ENCODE results near the gene BID.

DNA sequence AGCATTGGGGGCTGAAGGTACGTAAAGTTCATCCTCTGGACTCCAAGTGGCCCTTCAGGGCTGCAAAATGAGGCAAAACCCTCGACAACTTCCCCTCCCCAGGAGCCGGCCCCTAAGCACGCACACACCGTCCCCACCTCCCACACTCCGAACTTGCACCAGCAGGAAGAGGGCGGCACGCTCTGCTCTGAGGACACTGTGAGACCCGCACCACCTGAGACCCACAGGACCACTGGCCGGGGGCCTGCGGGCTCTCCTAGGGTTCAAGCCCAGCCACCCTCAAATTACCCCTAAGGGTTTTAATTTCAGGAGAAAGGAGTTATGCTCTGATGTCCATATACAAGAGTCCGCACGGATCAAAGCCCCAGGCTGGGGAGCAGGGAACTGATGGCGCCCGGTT lies 49.7 kb upstream of the BID start:
- no peak for TF ChIP-seq POLR2A (IDR thresholded peaks at IDR 0.05)
- TF ChIP-seq, protein P1, sequence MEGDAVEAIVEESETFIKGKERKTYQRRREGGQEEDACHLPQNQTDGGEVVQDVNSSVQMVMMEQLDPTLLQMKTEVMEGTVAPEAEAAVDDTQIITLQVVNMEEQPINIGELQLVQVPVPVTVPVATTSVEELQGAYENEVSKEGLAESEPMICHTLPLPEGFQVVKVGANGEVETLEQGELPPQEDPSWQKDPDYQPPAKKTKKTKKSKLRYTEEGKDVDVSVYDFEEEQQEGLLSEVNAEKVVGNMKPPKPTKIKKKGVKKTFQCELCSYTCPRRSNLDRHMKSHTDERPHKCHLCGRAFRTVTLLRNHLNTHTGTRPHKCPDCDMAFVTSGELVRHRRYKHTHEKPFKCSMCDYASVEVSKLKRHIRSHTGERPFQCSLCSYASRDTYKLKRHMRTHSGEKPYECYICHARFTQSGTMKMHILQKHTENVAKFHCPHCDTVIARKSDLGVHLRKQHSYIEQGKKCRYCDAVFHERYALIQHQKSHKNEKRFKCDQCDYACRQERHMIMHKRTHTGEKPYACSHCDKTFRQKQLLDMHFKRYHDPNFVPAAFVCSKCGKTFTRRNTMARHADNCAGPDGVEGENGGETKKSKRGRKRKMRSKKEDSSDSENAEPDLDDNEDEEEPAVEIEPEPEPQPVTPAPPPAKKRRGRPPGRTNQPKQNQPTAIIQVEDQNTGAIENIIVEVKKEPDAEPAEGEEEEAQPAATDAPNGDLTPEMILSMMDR (IDR thresholded peaks at IDR 0.05): no peak

Data from suprapubic skin (tissue), 3 donors.